GM18951 (cell line): Measurements from ENCODE around the gene NCMAP.
"Not testable (repeated sequence)": the region's sequence is repeated elsewhere in the genome, so short reads cannot be mapped to it uniquely, and the experiment has no call there.

Source experiments
- POLR2A ChIP-seq: IDR thresholded peaks from 4 replicates; pipeline ENCODE4 v1.6.1; 2011; ENCODE audit warnings: mild to moderate bottlenecking; ENCODE audit not compliant: insufficient read length, insufficient read depth; ENCODE audit errors: extremely low read depth
- in situ Hi-C: fragments of 300-500 bp; cut with MboI; formaldehyde crosslinking; loops from one replicate; pipeline ENCODE4 v1.12.0; 2022; ENCODE audit warnings: low sequenced_read_pairs, mixed read lengths, inconsistent platforms; ENCODE audit not compliant: unreplicated experiment

NCMAP gene

DNA sequence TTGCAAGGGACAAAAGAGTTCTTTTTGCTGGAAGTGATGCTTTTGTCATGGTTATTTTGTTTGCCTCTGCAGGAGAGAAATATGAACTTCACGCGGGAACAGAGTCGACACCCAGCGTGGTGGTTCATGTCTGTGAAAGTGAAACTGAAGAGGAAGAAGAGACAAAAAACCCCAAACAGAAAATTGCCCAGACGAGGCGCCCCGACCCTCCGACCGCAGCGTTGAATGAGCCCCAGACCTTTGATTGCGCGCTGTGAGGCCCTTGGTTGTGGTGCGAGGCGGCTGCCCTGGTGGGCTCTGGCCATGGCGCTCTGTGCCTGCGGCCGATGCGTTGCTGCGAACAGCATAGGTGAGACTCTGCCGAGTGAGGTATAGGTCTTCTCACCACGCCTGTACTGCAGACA lies 20.9 kb upstream of the NCMAP start:
- in situ Hi-C loops, result no loop called here
- no peak for TF ChIP-seq POLR2A

DNA sequence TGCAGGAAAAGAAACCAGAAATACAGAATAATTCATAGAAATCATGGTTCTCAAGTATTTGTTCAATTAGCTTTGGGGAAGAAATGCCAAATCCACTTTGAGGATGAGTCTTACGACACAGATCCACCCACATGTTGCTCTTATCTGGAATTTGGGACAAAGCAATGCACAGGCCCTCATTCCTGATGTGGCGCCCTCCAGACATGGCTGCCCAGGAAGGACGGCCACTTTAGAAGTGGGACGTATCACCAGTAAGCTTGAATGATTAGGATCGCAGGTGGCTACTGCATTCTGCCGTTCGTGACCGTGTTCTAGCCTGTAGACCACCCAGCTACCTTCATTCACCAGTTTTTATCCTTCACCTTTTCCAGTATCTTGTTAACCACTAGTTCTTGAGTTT lies 20.1 kb upstream of the NCMAP start:
- in situ Hi-C loops, result no loop called here
- TF ChIP-seq POLR2A, result no peak

DNA sequence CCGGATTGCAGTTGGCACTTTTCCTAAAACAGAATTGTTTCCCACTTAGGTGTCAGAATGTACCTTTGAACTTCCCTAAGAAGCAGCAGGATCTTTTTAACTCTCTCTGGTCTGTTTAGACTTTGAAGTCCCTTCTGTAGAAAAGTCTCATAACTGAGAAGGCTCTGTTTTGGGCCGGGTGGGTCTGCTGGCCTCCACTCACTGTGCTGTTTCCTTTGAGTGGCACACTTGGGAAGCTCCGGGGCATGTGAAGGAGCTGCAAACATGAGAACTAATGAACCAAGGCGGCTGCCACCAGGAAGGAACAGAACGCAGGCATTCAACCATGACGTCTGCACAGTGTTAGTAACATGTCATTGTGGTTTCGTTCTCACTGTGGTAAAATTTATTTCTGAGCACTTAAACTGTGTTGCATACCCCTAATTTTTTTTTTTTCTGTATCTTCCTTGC lies 19.5 kb upstream of the NCMAP start:
- TF ChIP-seq POLR2A, result no peak
- in situ Hi-C loops, result no loop called here

DNA sequence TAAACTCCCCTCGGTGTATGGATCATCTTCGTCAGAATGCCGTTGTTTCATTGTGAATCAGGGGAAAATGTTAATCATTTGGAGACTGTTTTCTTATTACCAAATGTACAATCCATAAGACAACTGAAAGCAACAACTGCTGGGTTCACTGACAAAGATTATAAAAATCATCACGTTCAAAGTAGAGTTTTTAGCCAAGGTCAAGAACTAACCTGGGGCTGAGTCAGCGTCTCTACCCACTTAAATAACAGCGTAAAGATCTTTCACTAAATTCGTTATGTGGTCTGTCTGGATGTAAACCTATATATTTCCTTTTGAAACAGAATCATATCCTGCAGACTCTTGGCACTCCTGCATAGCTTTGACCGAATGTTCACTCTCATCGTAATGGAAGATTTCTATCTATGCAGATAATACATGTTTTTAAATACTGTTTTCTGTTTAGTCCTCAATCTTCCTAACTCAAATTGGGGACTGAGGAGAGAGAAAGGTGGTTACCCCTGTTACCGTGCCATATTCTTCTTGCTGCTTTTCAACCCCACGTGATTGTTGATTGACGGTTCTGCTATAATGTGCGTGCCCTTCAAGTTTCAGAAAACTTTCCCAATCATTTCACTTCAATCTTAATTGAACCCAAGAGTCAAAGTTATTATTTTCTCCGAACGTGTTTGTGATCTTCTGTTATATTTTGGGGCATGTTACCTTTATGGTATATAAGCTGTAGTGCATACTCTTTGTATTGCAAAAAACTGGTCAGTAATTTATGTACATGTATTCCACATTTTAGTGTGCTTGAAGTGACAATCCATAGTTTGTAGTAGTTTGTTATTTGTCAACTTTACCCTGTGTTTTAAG lies 15.6 kb upstream of the NCMAP start:
- in situ Hi-C loops, result no loop called here
- TF ChIP-seq POLR2A, result no peak

DNA sequence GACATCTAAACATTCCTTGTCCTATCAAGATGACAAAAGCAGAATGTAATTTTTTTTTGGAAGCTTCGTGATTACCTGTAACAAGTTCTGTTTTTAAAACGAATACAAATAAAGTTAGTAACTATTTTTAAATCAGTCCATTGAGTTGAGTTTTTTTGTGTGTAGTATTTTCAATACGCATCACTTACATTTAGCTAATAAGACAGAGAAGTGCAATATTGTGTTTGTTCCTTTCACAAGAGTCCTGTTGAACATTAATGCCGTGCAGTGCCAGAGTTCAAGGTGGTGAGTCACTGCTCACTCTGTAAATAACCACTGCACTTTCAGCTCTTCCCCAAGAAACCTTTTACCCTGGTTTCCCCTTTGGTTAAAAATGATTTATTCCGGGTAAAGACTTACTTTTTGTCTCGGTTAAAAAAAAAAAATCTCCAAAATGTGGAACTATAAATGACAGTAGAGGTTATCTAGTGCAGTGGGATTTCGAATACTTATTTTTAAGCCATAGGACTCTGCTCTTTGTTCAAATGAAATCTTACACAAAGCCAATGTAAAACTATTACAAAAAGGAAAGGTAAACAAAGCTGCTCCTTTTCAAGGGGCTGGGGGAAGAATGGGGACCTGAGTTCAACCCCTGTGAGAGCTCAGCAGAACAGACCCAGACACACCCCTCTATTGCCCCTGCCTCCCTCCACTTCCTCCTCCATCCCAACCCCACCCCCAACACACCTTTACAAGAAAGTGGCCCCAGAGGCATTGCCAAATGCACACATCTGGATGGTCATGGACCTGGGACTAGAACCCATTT lies 14.8 kb upstream of the NCMAP start:
- in situ Hi-C loops, result no loop called here
- TF ChIP-seq POLR2A, result no peak

DNA sequence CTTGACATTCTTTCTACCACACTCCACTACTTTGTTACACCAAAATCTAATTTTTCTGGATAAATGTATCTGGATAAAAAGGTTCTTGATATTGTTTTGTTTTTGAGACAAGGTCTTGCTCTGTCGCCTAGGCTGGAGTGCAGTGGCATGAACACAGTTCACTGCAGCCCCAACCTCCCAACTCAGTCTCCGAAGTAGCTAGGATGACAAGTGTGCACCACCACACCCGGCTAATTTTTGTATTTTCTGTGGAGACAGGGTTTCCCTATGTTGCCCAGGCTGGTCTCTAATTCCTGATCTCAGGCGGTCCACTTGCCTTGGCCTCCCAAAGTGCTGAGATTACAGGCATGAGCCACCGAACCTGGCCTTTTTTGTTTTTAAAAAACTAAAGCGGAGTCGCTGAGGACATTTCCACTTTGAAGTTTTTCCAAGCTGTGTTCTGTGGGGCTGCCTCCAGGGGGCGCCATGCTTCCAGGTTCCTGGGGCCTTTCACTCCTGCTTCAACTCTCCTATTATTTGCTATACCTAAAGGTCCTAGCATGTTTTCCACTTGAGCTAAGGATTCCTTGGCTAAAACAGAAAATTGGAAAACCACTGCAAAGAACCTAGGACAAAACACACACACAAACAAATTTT lies 14.1 kb upstream of the NCMAP start:
- in situ Hi-C loops, result no loop called here
- no peak for TF ChIP-seq POLR2A

DNA sequence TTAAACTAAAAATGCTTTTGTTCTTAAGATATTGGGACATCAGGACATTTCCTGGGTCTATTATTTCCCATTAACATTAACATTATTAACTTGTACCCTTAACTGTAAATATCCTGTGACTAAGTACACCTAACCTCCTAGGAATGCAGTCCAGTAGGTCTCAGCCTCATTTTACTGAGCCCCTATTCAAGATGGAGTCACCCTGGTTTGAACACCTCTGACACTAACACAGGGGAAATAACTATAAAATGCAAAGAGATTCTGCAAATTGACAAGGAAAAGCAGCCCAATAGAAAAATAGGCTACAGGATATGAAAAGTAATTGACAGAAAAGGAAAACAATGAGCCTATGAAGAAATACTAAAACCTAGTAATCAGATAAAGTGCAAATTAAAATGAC lies 11.6 kb upstream of the NCMAP start:
- no peak for TF ChIP-seq POLR2A
- in situ Hi-C loops, result no loop called here

DNA sequence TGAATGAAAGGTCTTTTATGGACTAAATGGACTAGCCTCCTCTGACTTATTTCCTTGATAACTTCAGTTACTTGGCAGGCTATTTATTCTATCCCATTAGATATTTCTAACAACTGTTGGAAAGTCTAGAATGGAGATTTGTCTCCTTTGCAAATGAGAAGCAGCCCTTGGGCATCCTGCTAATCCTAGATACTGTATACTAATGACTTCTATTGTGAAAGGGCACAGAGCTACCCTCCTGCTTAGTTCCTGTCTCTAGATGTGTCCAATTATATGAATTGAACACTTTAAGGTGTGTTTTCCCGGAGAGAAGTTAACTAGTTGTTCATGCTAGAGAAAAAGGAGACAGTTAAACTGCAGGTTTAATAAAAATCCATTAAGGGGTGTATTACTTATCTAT lies 10.2 kb upstream of the NCMAP start:
- in situ Hi-C loops, result no loop called here
- no peak for TF ChIP-seq POLR2A

DNA sequence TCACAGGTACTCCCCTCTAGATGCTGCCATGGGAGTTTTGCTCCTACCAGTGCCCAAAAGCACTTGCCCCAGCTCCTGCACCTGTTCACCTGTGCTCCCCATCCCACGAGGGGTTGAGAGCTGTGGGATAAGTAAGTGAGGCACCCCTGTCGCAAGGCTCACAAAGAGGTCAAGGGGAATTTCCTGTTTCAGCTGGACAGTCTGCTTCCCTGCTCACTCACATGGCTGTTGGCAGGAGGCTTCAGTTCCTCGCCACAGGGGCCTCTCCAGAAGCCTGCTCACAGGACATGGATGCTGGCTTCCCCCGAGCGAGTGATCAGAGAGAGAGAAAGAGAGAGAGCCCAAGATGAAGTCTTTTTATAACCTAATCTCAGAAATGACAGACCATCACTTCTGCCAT lies 8.7 kb upstream of the NCMAP start:
- TF ChIP-seq POLR2A, result no peak
- in situ Hi-C loops, result no loop called here

DNA sequence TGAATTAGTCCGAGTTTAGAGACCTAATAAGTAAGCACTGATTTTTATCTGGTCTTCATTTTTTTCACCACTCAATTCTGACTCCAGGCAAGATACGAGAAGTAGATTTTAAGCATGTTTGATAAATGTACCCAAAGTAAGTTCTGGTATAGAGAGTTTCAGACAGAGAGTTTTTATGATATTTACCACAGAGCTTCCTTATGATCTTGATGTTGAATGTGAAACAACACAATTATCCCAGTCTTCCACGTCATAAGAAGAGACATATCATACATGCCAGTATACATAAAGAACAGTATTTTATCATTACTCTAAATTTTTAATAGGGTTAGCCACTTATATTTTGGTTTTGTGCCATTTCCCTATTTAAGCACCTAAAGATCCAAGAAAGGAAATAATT lies 7.8 kb upstream of the NCMAP start:
- in situ Hi-C loops, result no loop called here
- TF ChIP-seq POLR2A, result no peak

DNA sequence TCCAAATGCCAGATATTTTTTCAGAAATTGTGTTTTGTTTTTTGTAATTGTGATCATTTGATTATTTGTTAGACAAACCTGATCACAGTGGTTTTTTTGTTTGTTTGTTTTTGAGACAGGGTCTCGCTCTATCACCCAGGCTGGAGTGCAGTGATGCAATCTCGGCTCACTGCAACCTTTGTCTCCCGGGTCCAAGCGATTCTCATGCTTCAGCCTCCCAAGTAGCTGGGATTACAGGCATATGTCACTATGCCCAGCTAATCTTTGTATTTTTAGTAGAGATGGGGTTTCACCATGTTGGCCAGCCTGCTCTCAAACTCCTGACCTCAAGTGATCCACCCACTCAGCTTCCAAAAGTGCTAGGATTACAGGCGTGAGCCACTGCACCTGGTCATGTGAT lies 6.7 kb upstream of the NCMAP start:
- in situ Hi-C loops, result not testable (repeated sequence)

DNA sequence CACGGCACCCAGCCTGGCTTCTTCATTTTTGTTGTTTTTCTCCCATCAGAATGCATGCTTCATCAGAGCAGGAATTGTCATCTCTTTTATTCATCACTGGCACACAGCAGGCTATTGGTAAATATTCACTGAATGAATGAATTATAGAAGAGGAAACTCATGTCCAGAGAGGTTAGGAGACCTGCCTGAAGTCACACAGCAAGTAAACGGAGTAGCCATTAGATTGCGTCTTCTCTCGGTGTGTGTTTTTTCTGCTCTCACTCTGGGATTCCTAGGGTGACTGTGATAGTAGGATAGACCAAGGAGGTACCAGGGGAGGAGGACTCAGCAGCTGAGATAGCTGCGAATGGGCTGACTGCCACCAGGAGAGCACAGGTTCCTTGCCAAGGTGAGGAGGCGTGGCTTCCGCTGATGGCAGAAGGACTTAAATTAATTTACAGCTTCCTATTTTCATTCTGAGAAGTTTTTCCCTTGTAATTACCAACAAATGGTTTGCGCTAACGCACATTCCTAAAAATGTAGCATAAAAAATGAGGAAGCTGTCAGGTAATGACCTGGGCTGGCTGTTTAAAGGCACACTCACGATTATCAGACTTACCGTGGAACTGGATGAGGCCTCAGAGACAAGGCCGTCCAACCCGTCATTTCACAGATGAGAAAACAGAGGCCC lies 4.5 kb upstream of the NCMAP start:
- in situ Hi-C loops, result no loop called here
- no peak for TF ChIP-seq POLR2A

DNA sequence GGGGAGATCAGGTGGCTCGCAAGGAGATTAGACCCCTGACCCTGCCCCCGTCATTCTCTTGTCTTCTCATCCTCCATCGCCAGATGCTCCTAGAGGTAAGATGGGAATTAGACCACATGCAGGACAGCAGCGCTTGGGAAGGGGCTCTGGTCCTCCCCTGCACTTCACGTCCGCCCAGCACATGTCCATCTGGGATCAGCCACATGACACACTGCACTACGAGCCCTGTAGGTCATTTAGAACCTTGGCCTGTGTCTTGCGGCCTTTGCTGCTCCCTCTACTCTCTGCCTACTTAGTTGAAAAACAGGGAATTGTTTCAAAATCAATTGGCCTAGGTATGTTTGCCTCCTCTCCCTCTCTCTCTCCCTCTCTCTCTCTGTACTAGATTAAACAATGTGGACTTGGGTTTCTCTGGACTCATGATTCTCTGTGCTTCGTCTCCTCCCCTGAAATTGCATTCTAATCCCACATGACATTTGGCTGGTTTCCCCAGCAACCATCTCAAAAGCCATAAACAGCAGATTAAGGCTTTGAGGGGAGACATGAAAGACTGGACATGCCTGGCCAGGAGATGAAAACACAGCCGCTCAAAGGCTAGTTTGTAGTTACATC lies 3.8 kb upstream of the NCMAP start:
- in situ Hi-C loops, result no loop called here

DNA sequence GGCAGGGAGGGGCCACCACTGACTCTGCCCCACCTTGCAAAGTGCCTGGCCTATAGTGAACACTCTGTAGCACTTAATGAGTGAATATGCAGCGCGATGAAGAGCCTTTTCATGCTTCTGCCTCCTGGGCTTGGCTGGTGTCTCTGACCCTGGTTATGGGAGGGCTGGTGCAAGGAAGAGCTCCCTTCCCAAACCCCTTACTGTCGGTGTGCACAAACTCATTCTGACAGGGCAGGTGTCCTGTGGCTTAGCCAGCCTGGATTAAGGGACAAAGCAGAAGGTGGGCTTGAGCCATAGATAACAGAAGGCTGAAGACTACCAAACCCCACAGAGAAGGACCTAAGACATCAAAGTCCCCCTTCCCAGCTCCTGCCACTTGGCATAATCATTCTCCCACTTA lies 2.0 kb upstream of the NCMAP start:
- in situ Hi-C loops, result no loop called here
- no peak for TF ChIP-seq POLR2A

More for the DNA sequence above, 3.8 kb upstream of the NCMAP start:
- no peak for TF ChIP-seq POLR2A
